Activated B cell treated with CpG ODN at 0.5 μM for 24 hours (primary cell): ENCODE results near the gene GRIN3B. TPM values are rescaled to one million over a fixed set of nuclear protein-coding genes. Genes with fewer than 3 reads are reported as not detected.

Experiments used
- ATAC-seq: fragments of 200-7000 bp; cut with Tn5 transposase; one replicate; pipeline ENCODE4 v1.10.0; 2021; ENCODE audit warnings: low read depth, mild to moderate bottlenecking, moderate library complexity
- CTCF ChIA-PET: fragments of 350-600 bp; sonication (Branson Sonifier 250); formaldehyde crosslinking; loops from one replicate; lab custom pipeline; 2021; ENCODE audit warnings: antibody characterized with exemption; lab: Charles Lee
- POLR2A ChIA-PET: fragments of 350-600 bp; sonication (Branson Sonifier 250); formaldehyde crosslinking; loops from one replicate; lab custom pipeline; 2021; ENCODE audit warnings: antibody characterized with exemption; lab: Charles Lee
- DNase-seq: peaks from one replicate; pipeline ENCODE4 v3.0.0; 2022
- H3K27ac Mint-ChIP-seq: one replicate; pipeline ENCODE4 v1.8.0; 2020; ENCODE audit warnings: mixed read lengths
- H3K27me3 Mint-ChIP-seq: one replicate; pipeline ENCODE4 v1.8.0; 2021; ENCODE audit warnings: mixed read lengths
- H3K36me3 Mint-ChIP-seq: one replicate; pipeline ENCODE4 v1.8.0; 2021; ENCODE audit warnings: low read depth, mixed read lengths
- H3K4me1 Mint-ChIP-seq: one replicate; pipeline ENCODE4 v1.8.0; 2021; ENCODE audit warnings: mixed read lengths
- H3K4me3 Mint-ChIP-seq: one replicate; pipeline ENCODE4 v1.8.0; 2020; ENCODE audit warnings: mild to moderate bottlenecking, mixed read lengths
- H3K9me3 Mint-ChIP-seq: one replicate; pipeline ENCODE4 v1.8.0; 2020; ENCODE audit warnings: mixed read lengths
- CTCF ChIP-seq: fragments of 200-600 bp; IDR thresholded peaks from one replicate; pipeline ENCODE4 v1.8.0; 2022; ENCODE audit warnings: antibody characterized with exemption, mild to moderate bottlenecking
- intact Hi-C: fragments of 100-400 bp; cut with micrococcal nuclease; formaldehyde crosslinking; loops from one replicate; pipeline ENCODE4 v1.15.1; 2024
- total RNA-seq: library from RNA; stranded (reverse); gene quantifications from 2 replicates; pipeline ENCODE4 v1.2.3, GENCODE V29; 2022

GRIN3B gene
- total RNA-seq, 1 donor from 2014 or later = 0.11 TPM

GRCh38 chr19:1046117-1046626, 46.0 kb downstream of the GRIN3B start:
- Mint-ChIP-seq H3K4me3 (no peak overlapping the region), H3K4me1 (peaks cover 13% of the 10 kb centered on the region), H3K27me3 (no peaks in the 10 kb centered on the region), H3K27ac (no peak overlapping the region), H3K9me3 (no peaks in the 10 kb centered on the region), H3K36me3 (peaks cover 34% of the 10 kb centered on the region)
- DNase-seq (no peak), ATAC-seq (no peak)
- no peak for TF ChIP-seq CTCF
- CTCF ChIA-PET = no interaction called here
- POLR2A ChIA-PET = no interaction called here
- intact Hi-C loops = no loop called here

GRCh38 chr19:1046836-1047695, 46.8 kb downstream of the GRIN3B start:
- no peaks in the 10 kb centered on the region for H3K27me3 Mint-ChIP-seq
- DNase-seq = no peak

GRCh38 chr19:1047696-1048147, 47.5 kb downstream of the GRIN3B start:
- no peak for ATAC-seq
- no peak overlapping the region for H3K27ac Mint-ChIP-seq
- no peak for TF ChIP-seq CTCF
- no peak overlapping the region for H3K4me3 Mint-ChIP-seq
- H3K4me1 Mint-ChIP-seq = peaks cover 10% of the 10 kb centered on the region
- POLR2A ChIA-PET = interaction anchor here (0.6 to 2.4 kb wide), 8 partner anchors 8 to 141 kb away, joined by 3 to 11 read pairs (median 4); partner anchors contain the start of genes ABCA7 and RNU6-2
- CTCF ChIA-PET = interaction anchor here (1.3 to 1.5 kb wide), 2 partner anchors 10 to 19 kb away, joined by 3 to 4 read pairs; partner anchors contain the start of gene ARHGAP45
- peaks cover 36% of the 10 kb centered on the region for H3K36me3 Mint-ChIP-seq
- no peak for DNase-seq
- no peaks in the 10 kb centered on the region for H3K27me3 Mint-ChIP-seq
- intact Hi-C loops = no loop called here
- H3K9me3 Mint-ChIP-seq = no peaks in the 10 kb centered on the region

More at GRCh38 chr19:1046836-1047695, 46.8 kb downstream of the GRIN3B start:
- H3K4me1 Mint-ChIP-seq = peaks cover 13% of the 10 kb centered on the region
- no peak overlapping the region for H3K27ac Mint-ChIP-seq
- TF ChIP-seq CTCF = no peak
- no peaks in the 10 kb centered on the region for H3K9me3 Mint-ChIP-seq
- H3K4me3 Mint-ChIP-seq = no peak overlapping the region
- peak; percentile 16 for ATAC-seq
- ChIA-PET CTCF (interaction anchor here (1.3 to 1.5 kb wide), 2 partner anchors 11 to 20 kb away, joined by 3 to 4 read pairs; partner anchors contain the start of gene ARHGAP45), POLR2A (interaction anchor here (0.8 to 2.4 kb wide), 4 partner anchors 8 to 38 kb away, joined by 3 to 11 read pairs (median 3); partner anchors contain the start of gene ABCA7)
- intact Hi-C loops = no loop called here
- peaks cover 39% of the 10 kb centered on the region for H3K36me3 Mint-ChIP-seq

GRCh38 chr19:1049106-1049505, 48.9 kb downstream of the GRIN3B start:
- no peak for ATAC-seq
- Mint-ChIP-seq H3K4me1 (peaks cover 10% of the 10 kb centered on the region), H3K9me3 (no peaks in the 10 kb centered on the region), H3K36me3 (peaks cover 41% of the 10 kb centered on the region), H3K4me3 (no peak overlapping the region), H3K27ac (no peak overlapping the region), H3K27me3 (no peaks in the 10 kb centered on the region)
- no peak for DNase-seq
- TF ChIP-seq CTCF = no peak
- ChIA-PET POLR2A (interaction anchor here (1.1 to 2.4 kb wide), 5 partner anchors 10 to 28 kb away, joined by 4 to 11 read pairs (median 5); partner anchors contain the start of genes ABCA7, ARHGAP45 and RNU6-2), CTCF (interaction anchor here (1.2 kb wide), 1 partner anchor 9 kb away, joined by 3 read pairs; no protein-coding TSS in a partner anchor)
- intact Hi-C loops = no loop called here
